Keratinocyte (primary cell): Measurements from ENCODE around the gene ETV3L.

Experiments
- EZH2 ChIP-seq: IDR thresholded peaks from one replicate; pipeline ENCODE4 v1.6.1; 2012; ENCODE audit warnings: inconsistent platforms, mild to moderate bottlenecking, low read length, moderate library complexity
- TF ChIP-seq, protein P1 (sequence below), 3 experiments: IDR thresholded peaks in 1 of 3; conservative IDR thresholded peaks in 1 of 3; optimal IDR thresholded peaks in 1 of 3; 2 replicates in 2 of 3; 3 replicates in 1 of 3; pipeline versions ENCODE3 to v1.5.1; 2011; ENCODE audit warnings: low read length in 3 of 3, mild to moderate bottlenecking in 3 of 3, moderate library complexity in 2 of 3, control low read depth in 1 of 3, inconsistent platforms in 1 of 3; ENCODE audit not compliant: insufficient read depth in 2 of 3; ENCODE audit errors: extremely low read depth in 1 of 3

- TF ChIP-seq, protein P1, sequence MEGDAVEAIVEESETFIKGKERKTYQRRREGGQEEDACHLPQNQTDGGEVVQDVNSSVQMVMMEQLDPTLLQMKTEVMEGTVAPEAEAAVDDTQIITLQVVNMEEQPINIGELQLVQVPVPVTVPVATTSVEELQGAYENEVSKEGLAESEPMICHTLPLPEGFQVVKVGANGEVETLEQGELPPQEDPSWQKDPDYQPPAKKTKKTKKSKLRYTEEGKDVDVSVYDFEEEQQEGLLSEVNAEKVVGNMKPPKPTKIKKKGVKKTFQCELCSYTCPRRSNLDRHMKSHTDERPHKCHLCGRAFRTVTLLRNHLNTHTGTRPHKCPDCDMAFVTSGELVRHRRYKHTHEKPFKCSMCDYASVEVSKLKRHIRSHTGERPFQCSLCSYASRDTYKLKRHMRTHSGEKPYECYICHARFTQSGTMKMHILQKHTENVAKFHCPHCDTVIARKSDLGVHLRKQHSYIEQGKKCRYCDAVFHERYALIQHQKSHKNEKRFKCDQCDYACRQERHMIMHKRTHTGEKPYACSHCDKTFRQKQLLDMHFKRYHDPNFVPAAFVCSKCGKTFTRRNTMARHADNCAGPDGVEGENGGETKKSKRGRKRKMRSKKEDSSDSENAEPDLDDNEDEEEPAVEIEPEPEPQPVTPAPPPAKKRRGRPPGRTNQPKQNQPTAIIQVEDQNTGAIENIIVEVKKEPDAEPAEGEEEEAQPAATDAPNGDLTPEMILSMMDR (optimal IDR thresholded peaks at IDR 0.05 in 1 of 3, IDR thresholded peaks at IDR 0.05 in 1 of 3, conservative IDR thresholded peaks at IDR 0.05 in 1 of 3; ENCODE audit: extremely low read depth in 1 of 3, insufficient read depth in 2 of 3, low read length in 3 of 3), result no peak
- no peak for TF ChIP-seq EZH2
These were observed 12.0 kb upstream of the ETV3L start for GRCh38 chr1:157111396-157112165.
